ENCODE data around the gene RB1.
A peak's percentile ranks its signal among the peaks of the same experiment; 100 is the strongest.

The RB1 gene

DNA sequence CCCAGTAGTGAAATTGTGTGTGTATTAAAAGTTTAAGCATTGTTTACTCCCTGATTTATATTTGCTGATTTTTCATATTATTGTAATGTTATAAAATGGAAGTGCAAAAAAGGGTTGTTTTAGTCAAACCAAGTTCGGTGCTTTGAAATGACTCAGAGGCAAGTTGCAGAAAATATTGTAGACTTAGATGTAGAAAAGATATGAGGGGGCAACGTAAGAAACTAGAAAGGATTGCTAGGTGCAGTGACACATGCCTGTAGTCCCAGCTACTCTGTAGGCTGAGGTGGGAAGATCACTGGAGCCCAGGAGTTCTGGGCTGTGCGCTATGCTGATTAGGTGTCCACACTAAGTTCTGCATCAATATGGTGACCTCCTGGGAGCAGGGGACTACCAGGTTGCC lies 125.5 kb downstream of the RB1 start:
- no peak overlapping the region for H3K4me3 ChIP-seq (ENCODE audit: low read depth, low read length)
- H3K9me3 ChIP-seq (ENCODE audit: control insufficient read depth, low read length): no peaks in the 10 kb centered on the region
- H3K4me2 ChIP-seq (ENCODE audit: low read length): no peak overlapping the region
- H3K9ac ChIP-seq: no peak overlapping the region
- peaks cover 3% of the 10 kb centered on the region for H3K4me1 ChIP-seq
- H3K27ac ChIP-seq: no peak overlapping the region
- H2AFZ ChIP-seq: no peak overlapping the region
- no peaks in the 10 kb centered on the region for H3K27me3 ChIP-seq (ENCODE audit: control insufficient read depth, insufficient read depth, low read length)
- no peaks in the 10 kb centered on the region for H3K79me2 ChIP-seq
- TF ChIP-seq, protein P1, sequence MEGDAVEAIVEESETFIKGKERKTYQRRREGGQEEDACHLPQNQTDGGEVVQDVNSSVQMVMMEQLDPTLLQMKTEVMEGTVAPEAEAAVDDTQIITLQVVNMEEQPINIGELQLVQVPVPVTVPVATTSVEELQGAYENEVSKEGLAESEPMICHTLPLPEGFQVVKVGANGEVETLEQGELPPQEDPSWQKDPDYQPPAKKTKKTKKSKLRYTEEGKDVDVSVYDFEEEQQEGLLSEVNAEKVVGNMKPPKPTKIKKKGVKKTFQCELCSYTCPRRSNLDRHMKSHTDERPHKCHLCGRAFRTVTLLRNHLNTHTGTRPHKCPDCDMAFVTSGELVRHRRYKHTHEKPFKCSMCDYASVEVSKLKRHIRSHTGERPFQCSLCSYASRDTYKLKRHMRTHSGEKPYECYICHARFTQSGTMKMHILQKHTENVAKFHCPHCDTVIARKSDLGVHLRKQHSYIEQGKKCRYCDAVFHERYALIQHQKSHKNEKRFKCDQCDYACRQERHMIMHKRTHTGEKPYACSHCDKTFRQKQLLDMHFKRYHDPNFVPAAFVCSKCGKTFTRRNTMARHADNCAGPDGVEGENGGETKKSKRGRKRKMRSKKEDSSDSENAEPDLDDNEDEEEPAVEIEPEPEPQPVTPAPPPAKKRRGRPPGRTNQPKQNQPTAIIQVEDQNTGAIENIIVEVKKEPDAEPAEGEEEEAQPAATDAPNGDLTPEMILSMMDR (IDR thresholded peaks at IDR 0.05): no peak
- no peaks in the 10 kb centered on the region for H3K36me3 ChIP-seq (ENCODE audit: control insufficient read depth, insufficient read depth, low read length)

DNA sequence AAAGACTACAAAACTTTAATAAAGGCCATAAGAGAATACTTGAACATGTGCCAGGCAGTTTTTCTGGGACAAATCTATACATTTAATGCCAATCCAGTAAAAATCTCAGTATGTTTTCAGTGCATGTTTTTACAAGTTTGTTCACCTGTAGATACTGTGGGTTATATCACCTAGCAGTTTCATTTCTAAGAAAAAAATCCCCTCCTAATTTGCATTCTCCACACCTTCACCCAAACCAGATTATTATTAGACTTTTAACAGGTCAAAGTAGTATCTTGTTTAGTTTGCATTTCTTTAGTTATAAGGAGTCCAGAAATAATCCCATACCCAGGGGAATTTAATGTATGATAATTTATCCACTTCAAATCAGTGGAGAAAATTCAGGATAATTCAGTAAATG lies 126.3 kb downstream of the RB1 start:
- Histone ChIP-seq H3K36me3 (ENCODE audit: control insufficient read depth, insufficient read depth, low read length) (no peaks in the 10 kb centered on the region), H3K4me3 (ENCODE audit: low read depth, low read length) (no peak overlapping the region), H2AFZ (no peak overlapping the region), H3K27ac (no peak overlapping the region), H3K4me2 (ENCODE audit: low read length) (no peak overlapping the region), H3K9ac (no peak overlapping the region), H3K79me2 (no peaks in the 10 kb centered on the region), H3K4me1 (peaks cover 3% of the 10 kb centered on the region), H3K9me3 (ENCODE audit: control insufficient read depth, low read length) (no peaks in the 10 kb centered on the region), H3K27me3 (ENCODE audit: control insufficient read depth, insufficient read depth, low read length) (no peaks in the 10 kb centered on the region)
- TF ChIP-seq, protein P1 (IDR thresholded peaks at IDR 0.05): no peak

DNA sequence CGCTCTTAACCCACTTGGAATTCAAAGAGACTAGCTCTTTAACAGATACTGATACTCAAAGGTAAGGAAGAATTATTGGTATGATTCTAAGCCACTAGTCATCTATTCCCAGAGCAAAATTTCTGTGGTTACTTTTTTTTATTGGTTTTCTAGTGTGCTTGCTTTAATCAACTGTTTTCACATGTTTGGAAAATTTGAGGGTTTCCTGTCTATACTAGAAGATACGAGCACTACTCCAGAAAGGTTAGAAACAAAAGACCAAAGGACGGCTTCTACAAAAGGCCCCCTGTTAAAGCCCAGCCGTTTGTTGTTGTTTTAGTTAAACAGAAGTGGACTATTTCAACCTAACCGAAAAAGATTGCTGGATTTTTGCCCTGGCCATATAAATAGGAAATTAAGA lies 127.9 kb downstream of the RB1 start:
- Histone ChIP-seq H3K27ac (no peak overlapping the region), H3K9me3 (ENCODE audit: control insufficient read depth, low read length) (no peaks in the 10 kb centered on the region), H2AFZ (no peak overlapping the region), H3K79me2 (no peaks in the 10 kb centered on the region), H3K27me3 (ENCODE audit: control insufficient read depth, insufficient read depth, low read length) (no peaks in the 10 kb centered on the region), H3K4me1 (peaks cover 3% of the 10 kb centered on the region), H3K36me3 (ENCODE audit: control insufficient read depth, insufficient read depth, low read length) (no peaks in the 10 kb centered on the region), H3K4me2 (ENCODE audit: low read length) (no peak overlapping the region), H3K9ac (no peak overlapping the region), H3K4me3 (ENCODE audit: low read depth, low read length) (no peak overlapping the region)
- TF ChIP-seq, protein P1 (IDR thresholded peaks at IDR 0.05): no peak

DNA sequence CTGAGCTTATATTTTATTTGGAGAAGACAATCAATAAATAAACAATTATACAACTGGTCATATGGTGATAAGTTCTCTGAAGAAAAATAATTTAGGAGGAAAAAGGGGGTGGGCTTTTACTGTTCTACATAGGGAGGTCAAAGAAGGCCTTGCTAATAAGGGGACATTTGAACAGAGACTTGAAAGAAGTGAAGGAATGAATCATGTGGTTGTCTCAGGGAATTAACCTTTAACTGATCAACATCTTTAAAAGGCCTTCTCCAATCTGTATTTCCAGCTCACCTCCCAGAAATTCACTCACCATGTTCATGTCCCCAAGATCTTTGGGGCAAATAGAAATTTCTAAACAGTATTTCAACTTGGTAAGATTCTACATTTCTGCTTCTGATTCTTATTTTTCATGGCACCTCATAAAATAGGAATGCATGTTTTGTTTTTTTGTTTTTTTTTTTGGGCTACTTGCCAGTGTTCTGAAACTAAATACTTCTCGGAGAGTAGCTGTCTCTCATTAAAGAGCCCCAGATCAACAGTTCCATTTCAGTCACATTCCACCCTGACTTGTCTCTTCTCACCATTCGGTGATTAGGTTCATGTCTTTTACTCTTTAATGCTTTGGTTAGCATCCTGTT lies 128.6 kb downstream of the RB1 start:
- Histone ChIP-seq H3K27me3 (ENCODE audit: control insufficient read depth, insufficient read depth, low read length) (no peaks in the 10 kb centered on the region), H2AFZ (no peak overlapping the region), H3K36me3 (ENCODE audit: control insufficient read depth, insufficient read depth, low read length) (no peaks in the 10 kb centered on the region), H3K4me3 (ENCODE audit: low read depth, low read length) (no peak overlapping the region), H3K9me3 (ENCODE audit: control insufficient read depth, low read length) (no peaks in the 10 kb centered on the region), H3K79me2 (no peaks in the 10 kb centered on the region), H3K9ac (no peak overlapping the region), H3K4me2 (ENCODE audit: low read length) (no peak overlapping the region), H3K27ac (peak overlapping the region; percentile 42), H3K4me1 (peaks cover 3% of the 10 kb centered on the region)
- TF ChIP-seq, protein P1 (IDR thresholded peaks at IDR 0.05): no peak

DNA sequence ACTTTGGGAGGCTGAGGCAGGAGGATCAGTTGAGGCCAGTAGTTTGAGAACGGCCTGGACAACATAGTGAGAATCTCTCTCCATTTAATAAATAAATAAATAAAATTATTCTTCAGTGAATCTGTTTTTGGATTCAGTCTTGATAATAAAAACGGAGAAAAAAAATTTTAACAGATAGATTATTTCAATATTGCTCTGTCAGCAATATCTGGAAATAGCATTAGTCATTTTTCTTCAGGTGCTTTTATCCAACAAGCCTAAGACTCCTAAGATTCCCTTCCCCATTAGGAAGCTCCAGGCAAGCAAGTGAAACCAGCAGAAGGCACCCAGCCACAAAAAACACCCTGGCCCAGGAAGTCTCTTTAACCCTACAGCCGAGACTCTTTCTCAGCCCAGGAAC lies 130.6 kb downstream of the RB1 start:
- H3K27ac ChIP-seq: no peak overlapping the region
- H3K4me2 ChIP-seq (ENCODE audit: low read length): no peak overlapping the region
- H2AFZ ChIP-seq: no peak overlapping the region
- H3K4me3 ChIP-seq (ENCODE audit: low read depth, low read length): no peak overlapping the region
- TF ChIP-seq, protein P1 (IDR thresholded peaks at IDR 0.05): no peak
- no peaks in the 10 kb centered on the region for H3K27me3 ChIP-seq (ENCODE audit: control insufficient read depth, insufficient read depth, low read length)
- H3K79me2 ChIP-seq: no peaks in the 10 kb centered on the region
- no peaks in the 10 kb centered on the region for H3K36me3 ChIP-seq (ENCODE audit: control insufficient read depth, insufficient read depth, low read length)
- peaks cover 3% of the 10 kb centered on the region for H3K4me1 ChIP-seq
- no peaks in the 10 kb centered on the region for H3K9me3 ChIP-seq (ENCODE audit: control insufficient read depth, low read length)
- H3K9ac ChIP-seq: no peak overlapping the region

Measured in parathyroid adenoma (tissue), 2 donors.